GM12873 (cell line): ENCODE data around the gene CCHCR1.

ENCODE experiments used
- TF ChIP-seq, protein P1 (sequence below): IDR thresholded peaks from 2 replicates; pipeline ENCODE4 v1.5.1; 2012; ENCODE audit warnings: low read depth, mild to moderate bottlenecking, moderate library complexity, low read length, control low read depth; ENCODE audit not compliant: insufficient read depth; ENCODE audit errors: missing control alignments

Gene CCHCR1

DNA sequence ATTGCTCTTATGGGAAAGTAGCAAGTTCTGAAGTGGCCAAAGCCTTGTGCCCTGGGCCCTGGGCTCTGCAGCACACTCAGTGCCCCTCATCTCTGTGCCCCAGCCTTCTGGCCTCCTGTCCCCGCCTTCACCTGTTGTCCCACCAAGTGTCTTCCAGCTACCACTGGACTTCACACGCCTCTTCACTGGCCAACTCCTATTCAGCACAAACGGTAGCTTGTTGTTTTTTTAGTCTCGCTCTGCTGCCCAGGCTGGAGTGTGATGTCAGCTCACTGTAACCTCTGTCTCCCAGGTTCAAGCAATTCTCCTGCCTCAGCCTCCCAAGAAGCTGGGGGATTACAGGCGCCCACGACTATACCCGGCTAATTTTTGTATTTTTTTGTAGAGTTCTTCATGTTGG is 4.8 kb downstream of the CCHCR1 start:
- TF ChIP-seq, protein P1, sequence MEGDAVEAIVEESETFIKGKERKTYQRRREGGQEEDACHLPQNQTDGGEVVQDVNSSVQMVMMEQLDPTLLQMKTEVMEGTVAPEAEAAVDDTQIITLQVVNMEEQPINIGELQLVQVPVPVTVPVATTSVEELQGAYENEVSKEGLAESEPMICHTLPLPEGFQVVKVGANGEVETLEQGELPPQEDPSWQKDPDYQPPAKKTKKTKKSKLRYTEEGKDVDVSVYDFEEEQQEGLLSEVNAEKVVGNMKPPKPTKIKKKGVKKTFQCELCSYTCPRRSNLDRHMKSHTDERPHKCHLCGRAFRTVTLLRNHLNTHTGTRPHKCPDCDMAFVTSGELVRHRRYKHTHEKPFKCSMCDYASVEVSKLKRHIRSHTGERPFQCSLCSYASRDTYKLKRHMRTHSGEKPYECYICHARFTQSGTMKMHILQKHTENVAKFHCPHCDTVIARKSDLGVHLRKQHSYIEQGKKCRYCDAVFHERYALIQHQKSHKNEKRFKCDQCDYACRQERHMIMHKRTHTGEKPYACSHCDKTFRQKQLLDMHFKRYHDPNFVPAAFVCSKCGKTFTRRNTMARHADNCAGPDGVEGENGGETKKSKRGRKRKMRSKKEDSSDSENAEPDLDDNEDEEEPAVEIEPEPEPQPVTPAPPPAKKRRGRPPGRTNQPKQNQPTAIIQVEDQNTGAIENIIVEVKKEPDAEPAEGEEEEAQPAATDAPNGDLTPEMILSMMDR = no peak

DNA sequence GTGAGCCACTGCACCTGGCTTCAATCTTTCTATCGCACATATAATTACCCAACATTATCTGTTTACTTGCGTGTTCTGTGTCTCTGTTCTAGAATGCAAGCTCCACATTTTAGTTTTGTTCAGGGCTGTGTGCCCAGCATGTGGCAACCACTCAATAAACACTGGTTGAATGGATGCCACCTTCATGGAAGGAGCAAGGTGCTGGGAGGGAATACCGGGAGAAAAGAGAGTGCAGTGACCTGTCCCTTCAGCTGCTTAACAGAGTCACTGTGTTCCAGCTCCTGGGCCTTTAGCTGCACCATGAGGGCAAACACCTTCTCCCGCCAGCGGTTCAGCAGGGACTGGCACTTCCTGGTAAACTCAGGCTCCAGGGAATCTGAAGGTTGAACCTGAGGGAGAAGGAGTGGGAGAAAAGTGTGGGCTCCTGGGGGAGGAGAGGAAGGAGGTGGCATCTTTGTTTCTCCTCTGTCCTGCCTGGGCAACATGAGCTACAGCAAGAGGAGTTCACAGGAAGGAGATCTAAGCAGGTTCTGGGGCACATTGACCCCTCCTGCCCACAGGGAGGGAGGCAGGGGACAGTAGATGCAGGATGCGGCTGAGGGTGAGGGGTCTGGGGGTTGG is 7.7 kb downstream of the CCHCR1 start:
- TF ChIP-seq, protein P1 = no peak

DNA sequence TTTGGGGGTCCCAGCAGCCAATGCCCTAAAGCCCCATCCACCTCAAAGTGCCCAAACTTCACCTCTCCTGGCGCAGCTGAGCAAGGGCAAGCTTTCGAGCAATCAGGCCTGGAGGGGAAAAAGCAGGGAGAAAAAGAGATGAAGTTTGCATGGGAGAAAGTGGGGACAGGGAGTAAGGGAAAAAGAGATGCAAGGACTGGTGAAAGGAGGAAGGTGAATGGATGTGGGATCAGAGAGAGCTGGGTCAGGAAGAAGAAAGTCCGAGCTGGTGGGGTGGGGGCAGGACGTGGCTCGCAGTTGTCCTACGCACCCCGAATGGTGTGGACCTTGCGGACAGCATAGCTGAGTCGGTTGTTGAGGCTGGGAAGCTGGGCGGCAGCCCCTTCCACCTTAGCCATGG is 12.2 kb downstream of the CCHCR1 start:
- TF ChIP-seq, protein P1 = no peak

DNA sequence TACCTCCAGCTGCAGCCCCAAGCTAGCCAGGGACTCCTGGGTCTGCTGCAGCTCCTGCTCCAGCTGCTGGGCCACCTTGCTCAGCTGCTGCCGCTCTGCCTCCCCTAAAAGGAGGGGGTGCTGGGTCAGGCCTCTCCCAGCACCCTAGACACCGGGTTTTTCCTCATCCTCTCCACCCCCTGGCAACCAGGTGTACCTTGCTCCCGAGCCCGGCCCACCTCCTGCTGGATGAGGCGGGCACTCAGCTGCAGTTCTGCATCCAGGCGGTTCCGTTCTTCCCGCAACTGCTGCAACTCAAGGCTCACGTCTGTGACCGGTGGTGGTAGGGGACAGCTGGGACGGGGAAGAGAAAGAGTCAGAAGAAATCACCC is 12.6 kb downstream of the CCHCR1 start:
- TF ChIP-seq, protein P1 = no peak

DNA sequence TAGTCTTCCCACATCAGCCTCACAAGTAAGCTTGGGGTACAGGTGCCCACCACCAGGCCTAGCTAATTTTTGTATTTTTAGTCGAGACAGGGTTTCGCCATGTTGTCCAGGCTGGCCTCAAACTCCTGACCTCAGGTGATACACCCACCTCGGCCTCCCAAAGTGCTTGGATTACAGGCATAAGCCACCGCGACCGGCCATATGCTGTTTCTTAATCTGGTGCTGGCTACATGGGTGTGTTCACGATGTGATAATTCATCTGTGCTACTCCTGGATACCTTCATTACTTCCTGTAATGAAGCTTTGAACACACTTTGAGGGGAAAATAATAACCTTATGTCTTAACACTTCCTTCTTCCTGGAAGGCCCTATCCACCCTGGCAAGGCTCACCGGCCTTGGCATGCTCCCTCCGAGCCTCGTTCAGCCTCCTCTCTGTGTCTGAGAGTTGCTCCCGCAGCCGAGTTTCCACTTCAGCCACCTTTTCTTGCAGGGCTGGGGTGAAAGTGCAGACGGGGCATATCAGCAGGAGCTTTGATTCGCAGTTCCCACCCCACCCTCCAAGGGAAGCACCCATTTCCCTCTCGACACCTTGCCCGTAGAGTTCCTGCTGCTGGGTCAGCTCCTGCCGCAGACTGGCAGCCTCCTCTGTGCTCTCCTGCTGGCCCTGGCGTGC is 13.2 kb downstream of the CCHCR1 start:
- TF ChIP-seq, protein P1 = no peak

DNA sequence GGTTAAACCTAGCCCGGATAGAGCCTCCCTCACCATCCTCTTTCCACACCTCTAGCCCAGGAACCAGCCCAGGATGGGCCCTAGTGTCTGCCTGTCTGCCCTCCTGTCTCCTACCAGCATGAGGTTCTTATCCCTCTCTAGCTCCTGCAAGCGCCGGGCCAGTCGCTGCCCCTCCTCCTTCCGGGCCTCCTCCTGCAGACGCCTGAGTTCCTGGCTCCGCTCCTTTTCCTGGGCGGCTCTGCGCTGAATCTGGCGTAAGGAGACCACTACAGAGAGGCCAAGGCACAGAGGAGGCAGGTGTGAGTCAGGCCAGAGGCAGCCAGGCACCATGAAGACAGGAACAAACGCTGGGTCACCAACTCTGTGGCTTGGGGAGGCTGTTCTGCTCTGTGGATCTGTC is 14.5 kb downstream of the CCHCR1 start:
- TF ChIP-seq, protein P1 = no peak

DNA sequence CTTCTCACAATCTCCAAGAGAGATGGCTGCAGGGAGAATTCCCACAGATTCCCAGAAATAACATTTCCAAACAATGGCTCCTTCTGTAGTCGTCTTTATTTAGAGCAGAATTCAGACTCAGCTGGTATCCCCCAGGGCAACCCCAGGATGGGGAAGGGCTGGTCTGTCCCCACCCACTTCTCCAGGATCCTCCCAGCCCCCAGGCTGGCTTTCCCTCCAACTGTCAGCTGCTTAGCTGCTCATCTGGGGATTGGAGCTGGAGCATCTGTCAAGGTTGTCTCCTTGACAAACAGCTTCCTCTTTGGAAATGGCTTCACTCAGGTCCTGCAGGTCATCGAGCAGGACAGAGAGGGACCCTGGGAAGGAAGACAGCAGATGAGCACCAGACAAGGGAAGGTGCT is 15.2 kb downstream of the CCHCR1 start:
- TF ChIP-seq, protein P1 = no peak
